Inferior parietal cortex (tissue), 1 donor: ENCODE results near the gene RAB3IP.
"Not testable (repeated sequence)": the region's sequence is repeated elsewhere in the genome, so short reads cannot be mapped to it uniquely, and the experiment has no call there.

ENCODE experiments used
- DNase-seq: peaks from one replicate; pipeline ENCODE4 v3.0.0-alpha.2; 2016; ENCODE audit errors: extremely low spot score

The RAB3IP gene

DNA sequence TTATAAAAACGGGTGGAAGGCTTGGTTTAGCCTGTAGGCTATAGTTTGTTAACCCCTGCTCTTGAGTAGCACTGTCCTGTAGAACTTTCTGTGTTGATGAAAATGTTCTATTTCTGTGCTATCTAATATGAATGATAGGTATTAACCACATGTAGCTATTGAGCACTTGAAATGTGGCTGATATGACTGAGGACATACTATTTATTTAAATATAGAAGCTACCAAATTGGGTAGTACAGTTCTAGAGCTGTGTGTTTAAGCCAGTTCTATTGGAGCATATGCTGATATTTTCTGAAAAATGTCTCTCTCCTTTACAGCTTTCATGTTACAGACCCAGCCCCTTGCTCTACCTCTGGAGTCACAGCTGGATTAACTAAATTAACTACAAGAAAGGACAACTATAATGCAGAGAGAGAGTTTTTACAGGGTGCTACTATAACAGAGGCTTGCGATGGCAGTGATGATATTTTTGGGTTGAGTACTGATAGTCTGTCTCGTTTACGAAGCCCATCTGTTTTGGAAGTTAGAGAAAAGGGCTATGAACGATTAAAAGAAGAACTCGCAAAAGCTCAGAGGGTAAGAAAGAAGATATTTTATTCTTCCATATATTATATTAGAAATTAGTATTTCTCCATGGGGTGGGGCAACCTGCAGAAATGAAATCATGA, 17.6 kb downstream of the RAB3IP start:
- DNase-seq = no peak

DNA sequence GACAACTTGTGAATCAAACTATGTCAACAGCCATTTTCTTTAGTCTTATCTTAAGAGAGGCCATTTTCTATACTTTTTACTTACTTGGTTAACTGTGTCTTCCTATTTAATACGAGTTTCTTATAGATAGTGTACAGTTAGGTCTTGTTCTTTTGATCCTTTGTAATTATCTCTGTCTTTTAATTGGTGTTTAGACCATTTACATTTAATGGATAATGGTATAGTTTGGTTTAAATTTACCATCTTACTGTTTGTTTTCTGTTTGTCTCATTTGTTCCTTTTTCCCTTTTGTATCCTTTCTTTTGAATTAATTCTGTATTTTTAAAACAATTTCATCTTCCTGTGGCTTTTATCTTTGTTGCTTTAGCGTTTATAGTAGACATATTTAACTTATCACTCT, 19.4 kb downstream of the RAB3IP start:
- DNase-seq = no peak

DNA sequence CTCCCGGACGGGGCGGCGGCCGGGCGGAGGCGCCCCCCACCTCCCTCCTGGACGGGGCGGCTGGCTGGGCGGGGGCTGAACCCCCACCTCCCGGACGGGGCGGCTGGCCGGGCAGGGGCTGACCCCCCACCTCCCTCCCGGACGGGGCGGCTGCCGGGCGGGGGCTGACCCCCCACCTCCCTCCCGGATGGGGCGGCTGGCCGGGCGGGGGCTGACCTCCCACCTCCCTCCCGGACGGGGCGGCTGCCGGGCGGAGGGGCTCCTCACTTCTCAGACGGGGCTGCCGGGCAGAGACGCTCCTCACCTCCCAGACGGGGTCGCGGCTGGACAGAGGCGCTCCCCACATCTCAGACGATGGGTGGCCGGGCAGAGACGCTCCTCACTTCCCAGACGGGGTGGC, 20.9 kb downstream of the RAB3IP start:
- not testable (repeated sequence) for DNase-seq

DNA sequence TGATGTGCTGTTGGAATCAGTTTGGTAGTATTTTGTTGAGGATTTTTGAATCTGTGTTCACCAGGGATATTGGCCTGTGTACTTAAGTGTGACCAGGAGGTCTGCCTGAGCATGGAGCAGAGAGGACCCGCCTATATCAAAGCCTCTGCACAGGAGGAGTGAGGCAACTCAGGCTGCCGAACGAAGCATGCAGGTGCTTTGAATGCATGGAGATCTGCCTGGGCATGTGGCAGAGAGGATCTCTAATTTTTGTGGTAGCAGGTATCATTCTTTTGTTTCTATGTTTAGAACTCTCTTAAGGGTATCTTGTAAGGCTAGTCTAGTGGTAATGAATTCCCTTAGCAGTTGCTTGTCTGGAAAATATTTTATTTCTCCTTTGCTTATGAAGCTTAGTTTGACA, 26.9 kb downstream of the RAB3IP start:
- no peak for DNase-seq

DNA sequence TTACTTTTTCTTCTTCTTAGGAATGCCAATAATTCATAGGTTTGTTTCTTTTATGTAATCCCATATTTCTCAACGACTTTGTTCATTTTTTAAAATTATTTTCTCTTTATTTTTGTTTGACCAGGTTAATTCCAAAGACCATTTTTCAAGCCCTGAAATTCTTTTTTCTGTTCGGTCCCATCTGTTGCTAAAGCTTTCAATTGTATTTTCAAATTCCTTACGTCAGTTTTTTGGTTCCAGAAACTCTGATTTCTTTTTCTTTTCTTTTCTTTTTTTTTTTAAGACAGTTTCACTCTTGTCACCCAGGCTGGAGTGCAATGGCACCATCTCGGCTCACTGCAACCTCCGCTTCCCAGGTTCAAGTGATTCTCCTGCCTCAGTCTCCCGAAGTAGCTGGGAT, 27.6 kb downstream of the RAB3IP start:
- DNase-seq = no peak

DNA sequence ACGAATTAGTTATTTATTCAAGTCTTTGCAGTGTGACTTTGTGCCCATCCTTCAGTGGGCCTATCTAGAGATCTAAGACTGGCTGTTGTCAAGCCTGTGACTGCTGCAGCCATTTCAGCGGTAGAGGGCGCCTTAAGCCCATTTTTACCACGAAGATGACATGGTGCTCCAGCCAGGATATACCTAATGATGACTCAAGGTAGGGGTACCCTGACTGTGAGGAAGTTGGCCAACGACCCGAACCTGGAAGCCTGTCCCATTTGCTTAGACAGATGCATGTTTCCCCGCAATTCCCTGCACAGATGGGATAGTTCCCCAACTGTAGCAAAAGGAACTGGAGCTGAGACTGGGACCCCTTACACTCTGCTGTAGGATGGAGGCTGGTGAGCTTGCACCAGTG, 41.3 kb downstream of the RAB3IP start:
- DNase-seq = no peak

DNA sequence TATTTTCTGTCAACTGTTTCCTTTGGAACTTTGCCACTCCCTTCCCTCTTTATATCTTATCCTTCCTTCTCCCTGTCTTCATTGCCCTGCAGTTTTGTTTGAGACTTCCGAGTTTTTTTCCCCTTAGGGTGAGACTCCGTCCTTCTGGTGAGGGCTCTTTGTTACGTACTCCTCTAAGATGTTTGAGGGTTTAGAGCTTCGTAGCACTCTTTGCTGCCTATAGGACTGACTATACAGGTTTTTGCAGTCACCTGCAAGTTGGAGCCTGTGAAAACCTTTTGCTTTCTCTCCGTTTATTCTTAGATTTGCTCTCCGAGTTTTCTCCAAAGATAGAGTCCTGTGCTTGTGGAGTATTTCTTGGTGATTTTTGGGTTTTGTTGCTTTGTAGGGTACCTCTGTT, 44.7 kb downstream of the RAB3IP start:
- no peak for DNase-seq

DNA sequence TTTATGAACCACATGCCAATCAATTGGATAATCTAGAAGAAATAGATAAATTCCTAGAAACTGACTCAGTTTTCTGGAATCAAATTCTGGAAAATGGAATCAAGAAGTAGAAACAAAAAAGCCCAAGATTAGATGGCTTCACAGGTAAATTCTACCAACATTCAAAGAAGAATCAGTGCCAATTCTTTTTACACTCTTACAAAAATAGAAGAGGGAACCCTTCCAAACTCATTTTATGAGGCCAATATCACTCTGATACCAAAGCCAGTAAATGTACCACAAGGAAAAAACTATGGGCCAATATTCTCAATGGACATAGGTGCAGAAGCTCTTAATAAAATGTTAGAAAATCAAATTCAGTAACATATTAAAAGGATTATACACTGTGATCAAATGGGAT, 50.7 kb downstream of the RAB3IP start:
- DNase-seq = no peak

DNA sequence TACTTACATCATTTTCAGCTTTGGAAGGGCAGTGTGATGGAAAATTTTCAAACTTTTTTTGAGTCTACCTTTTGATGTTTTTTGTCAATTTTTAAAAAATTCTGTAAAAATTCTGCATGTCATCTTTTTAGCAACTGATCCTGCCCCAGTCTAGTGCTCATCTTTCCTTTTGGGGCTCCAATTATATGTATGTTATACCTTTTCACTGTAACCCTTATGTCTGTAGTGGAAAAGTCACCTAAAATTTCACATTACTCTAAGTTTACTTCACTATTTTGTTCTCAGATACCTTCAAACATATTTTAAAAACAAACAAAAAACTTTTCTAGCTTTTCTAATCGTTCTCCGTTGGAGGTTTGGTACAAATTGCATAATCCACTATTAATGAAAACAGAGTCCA, 53.9 kb downstream of the RAB3IP start:
- DNase-seq = no peak

DNA sequence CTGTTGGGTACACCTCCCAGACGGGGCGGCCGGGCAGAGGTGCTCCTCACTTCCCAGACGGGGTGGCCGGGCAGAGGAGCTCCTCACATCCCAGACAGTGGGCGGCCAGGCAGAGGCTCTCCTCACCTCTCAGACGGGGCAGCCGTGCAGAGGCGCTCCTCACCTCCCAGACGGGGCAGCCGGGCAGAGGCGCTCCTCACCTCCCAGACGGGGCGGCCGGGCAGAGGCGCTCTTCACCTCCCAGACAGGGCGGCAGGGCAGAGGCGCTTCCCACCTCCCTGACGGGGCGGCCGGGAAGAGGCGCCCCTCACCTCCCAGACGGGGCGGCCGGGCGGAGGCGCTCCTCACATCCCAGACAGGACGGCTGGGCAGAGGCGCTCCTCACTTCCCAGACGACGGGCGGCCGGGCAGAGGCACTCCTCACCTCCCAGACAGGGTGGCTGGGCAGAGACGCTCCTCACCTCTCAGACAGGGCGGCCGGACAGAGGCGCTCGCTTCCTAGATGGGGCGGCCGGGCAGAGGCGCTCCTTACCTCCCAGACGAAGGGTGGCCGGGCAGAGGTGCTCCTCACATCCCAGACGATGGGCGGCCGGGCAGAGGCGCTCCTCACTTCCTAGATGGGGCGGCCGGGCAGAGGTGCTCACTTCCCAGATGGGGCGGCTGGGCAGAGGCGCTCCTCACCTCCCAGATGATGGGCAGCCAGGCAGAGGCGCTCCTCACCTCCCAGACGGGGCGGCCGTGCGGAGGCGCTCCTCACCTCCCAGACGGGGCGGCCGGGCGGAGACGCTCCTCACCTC, 68.6 kb downstream of the RAB3IP start:
- not testable (repeated sequence) for DNase-seq

DNA sequence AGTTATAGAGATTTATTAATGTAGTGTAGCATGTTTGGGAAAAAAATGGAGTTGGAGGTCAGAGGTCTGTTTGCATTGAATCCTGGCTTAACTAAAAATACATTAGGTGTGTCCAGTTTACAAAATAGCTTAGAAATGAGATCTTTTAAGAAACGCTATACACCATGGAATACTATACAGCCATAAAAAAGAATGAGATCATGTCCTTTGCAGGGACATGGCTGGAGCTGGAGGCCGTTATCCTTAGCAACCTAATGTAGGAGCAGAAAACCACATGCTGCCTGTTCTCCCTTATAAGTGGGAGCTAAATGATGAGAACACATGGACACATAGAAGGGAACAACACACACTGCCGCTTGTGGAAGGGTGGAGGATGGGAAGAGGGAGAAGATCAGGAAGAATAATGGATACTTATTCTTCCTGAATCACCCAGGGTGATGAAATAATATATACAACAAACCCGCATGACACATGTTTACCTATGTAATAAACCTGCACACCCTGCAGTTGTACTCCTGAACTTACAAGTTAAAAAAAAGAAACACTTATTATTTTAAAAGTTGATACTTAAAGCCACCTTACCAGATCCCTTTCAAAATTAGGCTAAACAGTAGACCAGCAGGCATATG, 72.3 kb downstream of the RAB3IP start:
- DNase-seq = no peak

DNA sequence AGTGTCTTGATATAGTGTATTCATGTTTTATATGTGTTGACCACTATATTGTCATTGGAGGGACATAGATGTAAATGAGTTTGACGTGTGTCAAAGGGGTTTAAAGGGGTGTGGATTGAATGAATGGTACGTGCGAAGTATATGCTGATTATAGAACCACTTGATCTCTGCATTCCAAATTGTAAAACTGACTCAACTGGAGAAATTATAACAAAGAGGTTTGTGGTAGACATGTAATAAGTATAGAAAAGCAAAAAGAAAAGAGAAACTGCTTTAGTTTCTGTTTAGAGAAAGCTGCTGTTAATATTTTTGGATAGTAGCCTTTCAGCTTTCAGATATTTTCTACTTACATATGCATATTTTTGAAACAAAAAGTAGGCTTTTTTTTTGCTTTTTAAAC, 77.4 kb downstream of the RAB3IP start:
- DNase-seq = no peak

DNA sequence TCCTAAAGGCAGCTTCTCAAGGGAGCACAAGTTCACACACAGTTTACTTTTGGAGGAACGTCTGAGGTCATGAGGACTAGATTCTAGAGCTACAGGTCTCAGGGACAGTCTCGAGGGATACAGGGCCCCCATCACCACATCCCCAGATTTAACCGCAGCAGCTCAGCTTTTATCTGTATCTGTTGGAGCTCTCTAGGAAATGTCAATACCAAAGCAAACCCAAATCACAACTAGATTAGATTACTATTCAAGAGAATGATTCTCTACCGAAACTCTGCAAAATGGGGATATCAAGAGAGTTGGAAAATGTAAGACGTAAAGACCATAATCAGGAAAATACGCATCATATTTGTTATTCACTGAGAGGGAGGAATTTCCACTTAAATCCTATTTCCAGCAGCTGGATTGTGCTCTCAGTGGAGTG, 82.4 kb downstream of the RAB3IP start:
- DNase-seq = no peak

DNA sequence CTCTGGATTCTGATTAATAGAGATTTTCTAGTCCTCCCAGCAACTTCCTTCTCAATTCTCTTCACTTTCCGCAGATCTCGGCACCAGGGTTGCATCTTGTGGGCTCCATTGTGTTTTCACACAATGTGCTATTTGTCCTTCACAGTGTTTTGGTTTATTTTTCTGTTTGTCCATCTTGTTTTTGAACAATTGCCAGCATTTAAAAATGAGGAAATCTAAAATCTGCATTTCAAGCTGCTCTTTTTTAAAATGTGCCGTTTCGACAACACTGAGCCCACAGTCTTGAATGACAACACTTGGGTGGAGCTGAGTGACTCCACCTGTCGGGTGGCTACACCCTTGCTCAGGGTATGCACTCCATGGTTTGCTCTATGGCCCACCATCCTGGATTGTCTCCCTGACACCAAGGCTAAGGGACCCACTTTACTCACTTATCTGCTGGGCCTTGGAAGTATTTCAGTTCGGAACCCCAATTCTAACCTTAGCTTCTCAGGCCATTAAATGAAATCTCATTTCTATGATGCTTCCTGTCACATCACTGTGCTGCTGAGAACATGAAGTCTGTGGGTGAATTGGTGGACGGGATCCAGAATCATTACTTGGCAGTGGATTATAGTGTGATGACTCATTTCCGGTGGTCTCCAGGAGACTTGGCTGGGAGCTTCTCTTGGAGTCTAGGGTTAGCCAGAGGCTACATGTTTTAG, 82.9 kb downstream of the RAB3IP start:
- peak; percentile 51 for DNase-seq

DNA sequence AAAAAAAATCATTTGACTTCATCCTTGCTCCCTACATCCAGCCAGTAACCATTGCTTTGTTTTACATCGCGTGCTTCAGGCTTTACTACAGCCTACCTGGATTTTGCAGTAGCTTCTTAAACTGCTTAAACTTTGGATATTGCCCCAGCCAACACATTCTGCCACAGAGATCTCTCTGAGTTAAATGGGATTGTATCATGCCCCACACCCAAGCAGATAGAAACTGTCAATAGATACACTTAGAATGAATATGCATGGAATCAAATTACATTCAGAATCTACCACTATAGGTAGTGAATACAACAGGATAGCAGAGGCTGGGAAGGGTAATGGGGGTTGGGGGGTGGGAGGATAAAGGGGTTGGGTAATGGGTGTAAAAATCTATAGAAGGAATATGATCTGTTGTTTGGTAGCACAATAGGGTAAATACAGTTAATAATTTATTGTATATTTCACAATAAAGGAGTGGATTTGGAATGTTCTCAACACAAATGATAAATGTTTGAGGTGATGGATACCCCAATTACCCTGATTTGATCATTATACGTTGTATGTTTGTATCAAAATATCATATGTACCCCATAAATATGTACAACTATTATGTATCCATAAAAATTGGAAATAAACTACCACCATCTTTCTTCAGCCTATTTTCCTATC, 83.7 kb downstream of the RAB3IP start:
- DNase-seq = no peak

DNA sequence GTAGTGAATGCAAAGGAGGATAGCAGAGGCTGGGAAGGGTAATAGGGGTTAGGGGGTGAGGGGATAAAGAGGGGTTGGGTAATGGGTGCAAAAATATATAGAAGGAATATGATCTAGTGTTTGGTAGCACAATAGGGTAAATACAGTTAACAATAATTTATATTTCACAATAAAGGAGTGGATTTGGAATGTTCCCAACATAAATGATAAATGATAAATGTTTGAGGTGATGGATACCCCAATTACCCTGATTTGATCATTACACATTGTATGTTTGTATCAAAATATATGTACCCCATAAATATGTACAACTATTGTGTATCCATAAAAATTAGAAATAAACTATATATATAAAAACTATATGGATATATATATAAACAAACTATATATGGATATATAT, 85.4 kb downstream of the RAB3IP start:
- DNase-seq = no peak

DNA sequence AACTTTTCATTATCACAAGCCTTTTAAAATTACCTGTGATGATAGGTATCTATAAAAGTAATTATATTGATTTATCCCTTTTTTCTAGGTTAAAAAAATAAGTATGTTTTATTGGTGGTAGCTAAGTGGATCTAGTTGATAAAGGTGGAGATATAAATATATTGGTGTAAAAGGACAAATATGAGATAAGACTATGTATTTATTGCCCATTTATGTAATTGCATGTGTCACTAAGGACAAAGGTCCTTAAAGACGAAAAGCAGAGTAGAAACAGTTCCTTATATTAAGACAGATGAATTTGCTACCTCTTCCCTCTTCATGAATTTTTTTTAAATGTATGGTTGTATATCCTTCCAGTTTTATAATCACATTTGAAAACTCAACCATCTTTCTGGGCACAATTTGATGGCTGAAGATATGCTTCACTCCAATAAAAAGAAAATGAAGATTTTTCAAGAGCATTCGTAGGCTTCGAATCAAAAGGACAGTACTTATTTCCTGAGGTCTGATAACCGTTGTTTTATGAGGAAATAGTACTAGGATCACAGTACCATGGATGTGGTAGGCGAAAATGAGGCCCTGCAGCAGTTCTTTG, 86.4 kb downstream of the RAB3IP start, which contains the start of gene MYRFL:
TSS of gene MYRFL (plus strand) at position 262 of the 595 bp plus-strand sequence. CDS start at position 553, 291 bp downstream.
- no peak for DNase-seq

DNA sequence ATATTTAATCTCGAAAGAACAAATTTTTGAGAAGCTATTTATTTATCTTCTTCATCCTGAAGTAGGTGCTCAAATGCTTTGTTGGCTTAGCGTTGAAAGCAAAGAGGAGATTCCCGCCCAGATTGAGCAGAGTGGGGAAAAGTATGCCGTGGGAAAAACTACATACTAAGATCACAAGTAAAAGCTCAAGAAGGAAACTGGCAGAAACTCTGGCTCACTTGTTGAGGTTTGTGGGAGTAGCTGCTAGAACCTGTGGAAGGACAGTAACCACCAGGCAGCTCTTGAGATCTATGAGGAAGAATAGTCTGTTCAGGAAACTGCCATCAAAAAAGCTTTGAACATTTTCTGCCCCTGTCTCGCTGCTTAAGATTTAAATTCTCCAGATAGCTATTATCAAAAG, 90.2 kb downstream of the RAB3IP start:
- no peak for DNase-seq

DNA sequence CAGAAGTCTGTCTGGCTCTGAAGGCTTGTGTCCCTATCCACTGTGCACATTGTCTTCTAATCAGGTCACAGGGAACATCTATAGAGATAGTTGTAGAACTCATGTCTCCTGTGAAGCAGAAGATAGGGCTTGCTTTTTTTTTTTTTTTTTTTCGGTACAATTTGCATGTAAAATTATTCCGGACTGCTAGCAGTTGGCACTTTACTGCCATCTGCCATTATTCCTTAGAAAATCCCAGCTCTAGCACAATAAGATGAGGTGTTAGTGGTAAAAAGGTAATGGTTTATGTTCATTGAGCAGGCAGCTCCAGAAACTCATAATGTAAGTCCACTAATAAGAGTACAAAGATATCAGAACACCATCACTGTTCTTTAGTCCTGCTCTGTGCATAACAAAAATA, 95.0 kb downstream of the RAB3IP start:
- no peak for DNase-seq

DNA sequence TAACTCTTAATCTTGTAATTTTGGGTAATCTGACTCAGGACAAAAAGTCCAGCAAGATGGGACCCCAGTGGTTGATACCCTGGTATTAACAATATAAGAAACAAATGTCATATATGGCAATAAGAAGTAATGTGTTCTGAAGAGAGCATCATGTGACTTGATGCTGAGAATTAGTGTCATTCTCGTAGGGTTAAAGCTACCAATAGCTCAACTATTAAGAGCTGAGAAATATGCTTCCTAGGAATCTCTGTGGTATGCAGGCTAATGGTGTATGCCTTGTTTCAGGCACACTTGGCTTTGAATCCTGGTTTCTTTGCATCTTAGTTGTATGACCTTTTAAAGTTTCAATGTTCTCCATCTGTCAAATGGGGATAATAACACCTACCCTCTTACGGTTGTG, 95.5 kb downstream of the RAB3IP start:
- no peak for DNase-seq

DNA sequence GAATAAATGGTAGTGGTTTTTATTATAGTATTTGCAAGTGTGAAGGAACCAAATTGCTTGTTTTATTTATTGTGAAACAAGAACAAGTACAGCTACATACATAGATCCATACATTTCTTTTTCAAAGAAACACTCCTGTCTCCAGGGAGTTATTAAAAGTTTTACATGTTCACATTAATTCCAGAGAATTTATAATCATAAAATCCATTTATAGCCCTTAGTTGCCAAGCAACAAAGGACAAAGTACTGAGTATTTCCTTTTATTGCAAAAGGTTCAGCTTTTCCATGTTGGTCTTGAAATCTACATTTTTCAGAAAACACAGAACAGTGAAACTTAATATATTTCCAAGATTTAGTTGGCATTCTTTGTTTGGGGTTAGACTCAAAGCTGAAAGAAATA, 95.9 kb downstream of the RAB3IP start:
- no peak for DNase-seq
